ENCODE data around the gene PODN. TPM values are rescaled to one million over a fixed set of nuclear protein-coding genes. Genes with fewer than 3 reads are reported as not detected.

The PODN gene
- total RNA-seq, 1 experiment from 2014 or later: 0.17 TPM

- WGBS (ENCODE audit: extremely low coverage, insufficient read length, low lambda C conversion rate): no CpG with 5 or more reads among the region's 8 CpGs
- Histone ChIP-seq H3K18ac (ENCODE audit: insufficient read length, low read depth, low read length) (no peak overlapping the region), H3K4ac (ENCODE audit: low read depth, low read length) (no peak overlapping the region), H3K56ac (ENCODE audit: insufficient read length, low read depth, low read length) (no peak overlapping the region), H4K5ac (ENCODE audit: insufficient read length, low read depth, low read length) (no peak overlapping the region), H3K9me3 (ENCODE audit: control insufficient read depth, low read depth, low read length) (no peaks in the 10 kb centered on the region), H3K14ac (ENCODE audit: insufficient read depth, low read length) (no peak overlapping the region; the same call in 1 of the 2 replicates), H2BK120ac (ENCODE audit: low read depth, low read length, poor library complexity, severe bottlenecking) (no peak overlapping the region), H2AK5ac (ENCODE audit: insufficient read length, low read length) (no peak overlapping the region), H3K27ac (ENCODE audit: insufficient read length, low read depth, low read length) (no peak overlapping the region), H2BK12ac (ENCODE audit: insufficient read length, low read depth, low read length) (no peak overlapping the region), H3K4me2 (ENCODE audit: insufficient read depth, insufficient read length, low read length) (no peak overlapping the region), H3K79me1 (ENCODE audit: insufficient read depth, low read depth, low read length, poor library complexity, severe bottlenecking) (no peaks in the 10 kb centered on the region), H4K8ac (replicated peaks; ENCODE audit: insufficient read length, low read depth, low read length) (no peak overlapping the region), H3K27me3 (ENCODE audit: insufficient read depth, low read length) (no peaks in the 10 kb centered on the region), H3T11ph (ENCODE audit: low read length) (no peak overlapping the region), H2BK5ac (ENCODE audit: insufficient read length, low read length) (no peak overlapping the region), H3K9ac (ENCODE audit: extremely low read depth, insufficient read length, low read length) (no peak overlapping the region), H3K4me1 (ENCODE audit: insufficient read depth, low read length) (peaks cover 6% of the 10 kb centered on the region; the same call in 1 of the 2 replicates), H4K91ac (ENCODE audit: insufficient read length, low read depth, low read length) (no peak overlapping the region), H2BK15ac (ENCODE audit: low read depth, low read length) (no peak overlapping the region), H2BK20ac (ENCODE audit: low read depth, low read length, poor library complexity, severe bottlenecking) (no peak overlapping the region), H4K20me1 (ENCODE audit: control insufficient read depth, insufficient read depth, insufficient read length) (no peaks in the 10 kb centered on the region), H3K23ac (ENCODE audit: insufficient read length, low read depth, low read length) (no peak overlapping the region), H3K79me2 (ENCODE audit: insufficient read depth, low read length) (no peaks in the 10 kb centered on the region), H2AFZ (ENCODE audit: low read length) (no peak overlapping the region), H3K23me2 (ENCODE audit: insufficient read length, low read depth, low read length, poor library complexity, severe bottlenecking) (no peaks in the 10 kb centered on the region)
- DNase-seq: no peak
- Mint-ChIP-seq H3K9me3 (no peaks in the 10 kb centered on the region), H3K27me3 (ENCODE audit: low read depth) (peaks cover 11% of the 10 kb centered on the region), H3K4me1 (peaks cover 14 to 33% of the 10 kb centered on the region in 2 experiments), H3K27ac (no peak overlapping the region), H3K4me3 (no peak overlapping the region), H3K36me3 (ENCODE audit: insufficient read depth in 1 of 3, low read depth in 3 of 3) (no peaks in the 10 kb centered on the region; a peak in 1 of 7 replicates)
- TF ChIP-seq CTCF (conservative IDR thresholded peaks at IDR 0.05): no peak
Measured at GRCh38 chr1:53085405-53085804, 23.4 kb downstream of the PODN start.

Measured in H9 (cell line).